ENCODE measurements around the gene PGBD5. TPM values are rescaled to one million over a fixed set of nuclear protein-coding genes. Genes with fewer than 3 reads are reported as not detected.

Gene PGBD5
- polyA plus RNA-seq, 3 donors: 0.44 TPM; not detected in 2

- Histone ChIP-seq H4K20me1 (ENCODE audit: insufficient read depth, low read length) (no peaks in the 10 kb centered on the region), H3K79me2 (ENCODE audit: insufficient read depth, low read length) (no peaks in the 10 kb centered on the region), H3K4me3 (replicated peaks in 1 of 3; ENCODE audit: low read depth in 2 of 3, low read length in 3 of 3) (no peak overlapping the region), H3K9ac (ENCODE audit: insufficient read depth, low read length, poor library complexity, severe bottlenecking) (no peak overlapping the region), H3K4me1 (ENCODE audit: control insufficient read depth in 1 of 2, insufficient read depth in 2 of 2, low read length in 2 of 2) (no peaks in the 10 kb centered on the region), H3K27me3 (ENCODE audit: control insufficient read depth in 2 of 2, insufficient read depth in 2 of 2, low read length in 2 of 2) (no peaks in the 10 kb centered on the region), H3K9me3 (replicated peaks in 1 of 2; ENCODE audit: control insufficient read depth in 1 of 2, insufficient read depth in 1 of 2, low read length in 2 of 2) (peaks cover 0 to 9% of the 10 kb centered on the region in 2 donors), H3K36me3 (replicated peaks in 1 of 2; ENCODE audit: control insufficient read depth in 1 of 2, insufficient read depth in 2 of 2, low read length in 2 of 2) (no peaks in the 10 kb centered on the region), H2AFZ (ENCODE audit: insufficient read depth, low read depth, low read length, poor library complexity, severe bottlenecking) (no peak overlapping the region), H3K27ac (ENCODE audit: low read depth in 1 of 2, low read length in 2 of 2) (no peak overlapping the region), H3K4me2 (replicated peaks; ENCODE audit: extremely low read depth, low read length, poor library complexity, severe bottlenecking) (no peak overlapping the region)
- H3K27ac Mint-ChIP-seq: no peak overlapping the region
- intact Hi-C loops (cut with micrococcal nuclease): no loop called here
- 100% methylated on average over 1 of the region's 2 CpGs for WGBS (ENCODE audit: insufficient coverage)
- no peaks in the 10 kb centered on the region for H3K4me1 Mint-ChIP-seq
- H3K27me3 Mint-ChIP-seq (ENCODE audit: low read depth in 3 of 3): peaks cover 9 to 13% (median 11%) of the 10 kb centered on the region in 3 donors
- H3K4me3 Mint-ChIP-seq: no peak overlapping the region
- peaks cover 0 to 9% (median 2%) of the 10 kb centered on the region in 7 donors for H3K9me3 Mint-ChIP-seq
- no peaks in the 10 kb centered on the region for H3K36me3 Mint-ChIP-seq
- no peak for TF ChIP-seq CTCF (IDR thresholded peaks at IDR 0.05)
- no peak for DNase-seq
Observed at GRCh38 chr1:230387296-230387695, 38.8 kb downstream of the PGBD5 start.

GRCh38 chr1:230386637-230387262 lies 39.4 kb downstream of the PGBD5 start:
- no peak for TF ChIP-seq CTCF (IDR thresholded peaks at IDR 0.05)
- WGBS (ENCODE audit: insufficient coverage): no CpG with 5 or more reads among the region's 6 CpGs
- intact Hi-C loops (cut with micrococcal nuclease): no loop called here
- no peak overlapping the region for H3K27ac Mint-ChIP-seq
- no peak for DNase-seq
- Histone ChIP-seq H3K79me2 (ENCODE audit: insufficient read depth, low read length) (no peaks in the 10 kb centered on the region), H3K4me3 (replicated peaks in 1 of 3; ENCODE audit: low read depth in 2 of 3, low read length in 3 of 3) (no peak overlapping the region), H3K4me2 (replicated peaks; ENCODE audit: extremely low read depth, low read length, poor library complexity, severe bottlenecking) (no peak overlapping the region), H3K27ac (ENCODE audit: low read depth in 1 of 2, low read length in 2 of 2) (no peak overlapping the region), H3K27me3 (ENCODE audit: control insufficient read depth in 2 of 2, insufficient read depth in 2 of 2, low read length in 2 of 2) (no peaks in the 10 kb centered on the region), H3K36me3 (replicated peaks in 1 of 2; ENCODE audit: control insufficient read depth in 1 of 2, insufficient read depth in 2 of 2, low read length in 2 of 2) (no peaks in the 10 kb centered on the region), H3K4me1 (ENCODE audit: control insufficient read depth in 1 of 2, insufficient read depth in 2 of 2, low read length in 2 of 2) (no peaks in the 10 kb centered on the region), H3K9ac (ENCODE audit: insufficient read depth, low read length, poor library complexity, severe bottlenecking) (no peak overlapping the region), H2AFZ (ENCODE audit: insufficient read depth, low read depth, low read length, poor library complexity, severe bottlenecking) (no peak overlapping the region), H4K20me1 (ENCODE audit: insufficient read depth, low read length) (no peaks in the 10 kb centered on the region), H3K9me3 (replicated peaks in 1 of 2; ENCODE audit: control insufficient read depth in 1 of 2, insufficient read depth in 1 of 2, low read length in 2 of 2) (peaks cover 0 to 6% of the 10 kb centered on the region in 2 donors)
- H3K4me1 Mint-ChIP-seq: no peaks in the 10 kb centered on the region
- H3K4me3 Mint-ChIP-seq: no peak overlapping the region
- H3K27me3 Mint-ChIP-seq (ENCODE audit: low read depth in 3 of 3): peaks cover 6 to 12% (median 9%) of the 10 kb centered on the region in 3 donors
- peaks cover 0 to 9% (median 2%) of the 10 kb centered on the region in 7 donors for H3K9me3 Mint-ChIP-seq
- no peaks in the 10 kb centered on the region for H3K36me3 Mint-ChIP-seq

All from CD14-positive monocyte (primary cell).